Measurements from ENCODE around the gene CNIH4. TPM values are rescaled to one million over a fixed set of nuclear protein-coding genes. Genes with fewer than 3 reads are reported as not detected.

CNIH4 gene
- total and polyA plus RNA-seq, 9 donors, result 24.6 to 51.8 (median 37.5) TPM

GRCh38 chr1:224390517-224390916 lies 33.8 kb downstream of the CNIH4 start:
- intact Hi-C loops (cut with DNase I), result no loop called here
- 92 to 95% (median 92%) methylated on average over 5 of the region's 5 CpGs for WGBS, 3 donors
- H3K4me1 ChIP-seq (ENCODE audit: insufficient read depth), result no peaks in the 10 kb centered on the region
- no peak for TF ChIP-seq EP300 (IDR thresholded peaks at IDR 0.05)
- no peak for TF ChIP-seq POLR2A (IDR thresholded peaks at IDR 0.05)
- TF ChIP-seq CTCF (IDR thresholded peaks at IDR 0.05), result no peak
- no peaks in the 10 kb centered on the region for H3K27me3 ChIP-seq
- H3K36me3 ChIP-seq, result no peaks in the 10 kb centered on the region
- DNase-seq, result no peak
- no peak overlapping the region for H3K4me3 ChIP-seq
- H3K27ac ChIP-seq, result no peak overlapping the region
- H3K9me3 ChIP-seq, result no peaks in the 10 kb centered on the region

DNA sequence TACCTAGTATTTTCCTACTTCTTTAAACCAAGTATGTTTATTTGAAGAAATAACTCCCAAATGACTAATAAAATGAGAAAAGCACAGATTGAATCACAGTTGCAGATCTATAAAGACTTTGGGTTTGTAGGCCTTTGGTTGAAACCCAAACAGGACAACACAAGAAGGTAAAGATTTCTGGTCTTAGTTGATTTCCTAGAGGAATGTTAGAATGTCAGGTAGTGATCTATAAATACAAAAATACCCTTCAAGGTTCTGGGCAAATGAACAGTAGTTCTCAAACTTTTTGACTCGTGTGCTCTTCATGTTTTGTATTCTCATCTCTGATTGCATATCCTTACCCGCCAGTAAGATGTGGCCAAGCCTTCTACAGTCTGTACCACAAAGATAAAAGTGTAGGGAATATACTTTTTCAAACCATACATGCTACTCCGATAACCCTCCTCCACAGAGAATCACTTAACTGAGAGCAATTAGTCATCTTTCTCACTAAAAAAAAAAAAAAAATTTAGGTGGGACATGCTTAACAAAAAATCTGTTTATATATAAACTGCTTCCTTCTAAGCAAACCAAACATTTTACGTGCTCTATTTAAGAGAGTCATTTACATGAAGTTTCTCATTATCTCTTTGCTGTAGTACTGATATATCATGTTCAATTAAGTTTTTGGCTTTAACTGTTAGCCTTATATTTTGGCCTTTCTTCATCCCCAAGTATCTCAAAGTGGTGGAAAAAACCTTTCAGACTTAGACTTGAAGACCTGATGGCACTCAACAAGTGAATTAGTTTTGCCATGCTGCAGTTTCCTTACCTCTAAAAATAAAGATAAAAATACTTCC lies 36.0 kb downstream of the CNIH4 start:
- Histone ChIP-seq H3K9me3 (no peaks in the 10 kb centered on the region), H3K36me3 (no peaks in the 10 kb centered on the region), H3K4me1 (ENCODE audit: insufficient read depth) (no peaks in the 10 kb centered on the region), H3K27ac (no peak overlapping the region), H3K4me3 (no peak overlapping the region), H3K27me3 (no peaks in the 10 kb centered on the region)
- no peak for DNase-seq
- WGBS, 3 donors, result 77 to 93% (median 91%) methylated on average over 4 of the region's 4 CpGs
- intact Hi-C loops (cut with DNase I), result no loop called here
- TF ChIP-seq CTCF (IDR thresholded peaks at IDR 0.05) (no peak), POLR2A (IDR thresholded peaks at IDR 0.05) (no peak), EP300 (IDR thresholded peaks at IDR 0.05) (no peak)

DNA sequence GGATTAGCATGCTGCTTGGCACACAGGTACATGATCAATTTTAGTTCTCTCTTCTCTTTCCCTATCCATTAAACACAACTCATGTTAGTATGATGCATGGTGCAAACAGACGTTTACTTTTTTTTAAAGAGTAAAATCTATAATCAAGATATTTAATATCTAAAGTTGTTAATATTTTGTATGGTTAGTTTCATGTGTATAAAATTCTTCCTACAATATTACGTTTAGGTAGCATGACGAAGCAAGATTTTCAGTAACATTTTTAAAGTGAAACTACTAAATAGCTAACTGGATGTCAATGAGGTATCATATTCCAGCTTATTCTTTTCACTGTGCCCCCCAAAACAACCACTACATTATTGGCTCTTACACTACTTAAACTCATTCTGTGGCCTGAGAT lies 36.6 kb downstream of the CNIH4 start:
- intact Hi-C loops (cut with DNase I), result no loop called here
- WGBS, 3 donors, result 64 to 77% (median 72%) methylated on average over 3 of the region's 3 CpGs
- no peak for DNase-seq
- H3K27ac ChIP-seq, result no peak overlapping the region
- TF ChIP-seq POLR2A (IDR thresholded peaks at IDR 0.05), result no peak
- TF ChIP-seq CTCF (IDR thresholded peaks at IDR 0.05), result no peak
- no peak for TF ChIP-seq EP300 (IDR thresholded peaks at IDR 0.05)
- no peaks in the 10 kb centered on the region for H3K36me3 ChIP-seq
- no peaks in the 10 kb centered on the region for H3K9me3 ChIP-seq
- no peak overlapping the region for H3K4me3 ChIP-seq
- H3K4me1 ChIP-seq (ENCODE audit: insufficient read depth), result no peaks in the 10 kb centered on the region
- H3K27me3 ChIP-seq, result no peaks in the 10 kb centered on the region

- H3K9me3 ChIP-seq, result no peaks in the 10 kb centered on the region
- WGBS, 3 donors, result 47 to 54% (median 49%) methylated on average over 1 of the region's 1 CpG
- no peak overlapping the region for H3K4me3 ChIP-seq
- H3K4me1 ChIP-seq (ENCODE audit: insufficient read depth), result no peaks in the 10 kb centered on the region
- no peak for DNase-seq
- H3K36me3 ChIP-seq, result no peaks in the 10 kb centered on the region
- no peaks in the 10 kb centered on the region for H3K27me3 ChIP-seq
- TF ChIP-seq EP300 (IDR thresholded peaks at IDR 0.05) (no peak), POLR2A (IDR thresholded peaks at IDR 0.05) (no peak), CTCF (IDR thresholded peaks at IDR 0.05) (no peak)
- intact Hi-C loops (cut with DNase I), result no loop called here
- no peak overlapping the region for H3K27ac ChIP-seq
Measured at GRCh38 chr1:224399887-224400286, 43.2 kb downstream of the CNIH4 start.

Measured in ovary (tissue), 9 donors.